SK-N-DZ (cell line): ENCODE results near the gene ICAM2.
"Not testable (repeated sequence)": the region's sequence is repeated elsewhere in the genome, so short reads cannot be mapped to it uniquely, and the experiment has no call there.

Source experiments
- DNase-seq: peaks from one replicate; pipeline ENCODE4 v3.0.0-alpha.2; 2015; ENCODE audit warnings: low spot score

The ICAM2 gene

DNA sequence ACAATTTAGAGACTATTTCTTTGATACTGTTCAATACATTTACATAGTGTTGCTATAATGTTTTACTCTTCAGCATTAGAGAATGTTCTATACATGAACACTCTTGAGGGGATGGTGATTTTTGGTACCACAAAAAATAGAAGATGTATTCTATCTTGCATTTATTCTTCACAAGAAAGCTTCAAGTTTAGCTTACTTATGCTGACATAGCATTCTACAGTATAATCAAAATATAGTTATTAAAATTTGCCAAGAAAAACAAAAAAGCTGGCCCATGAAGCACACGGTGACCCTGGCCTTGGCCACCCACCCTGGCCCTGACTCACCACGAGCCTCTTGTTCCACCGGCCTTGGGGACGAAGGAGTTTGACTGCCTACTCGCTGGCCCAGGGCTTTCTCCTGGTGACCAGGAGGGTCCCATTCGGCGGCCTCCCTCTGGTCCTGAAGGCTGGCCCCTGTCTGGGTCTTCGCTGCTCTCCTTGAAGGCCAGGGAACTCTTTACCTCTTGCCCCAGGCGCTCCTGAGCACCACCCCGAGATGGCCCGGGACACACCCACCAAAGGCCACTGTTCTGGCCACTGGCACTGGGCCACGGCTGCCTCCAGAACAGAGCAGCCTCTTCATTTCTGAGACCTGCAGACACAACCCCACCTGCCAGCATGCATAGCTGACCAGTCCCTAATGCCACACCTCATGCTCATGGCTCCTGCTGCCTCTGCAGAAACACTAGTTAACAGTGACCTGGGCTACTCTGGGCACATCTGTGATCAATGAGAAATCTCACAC lies 22.5 kb upstream of the ICAM2 start:
- DNase-seq = no peak

DNA sequence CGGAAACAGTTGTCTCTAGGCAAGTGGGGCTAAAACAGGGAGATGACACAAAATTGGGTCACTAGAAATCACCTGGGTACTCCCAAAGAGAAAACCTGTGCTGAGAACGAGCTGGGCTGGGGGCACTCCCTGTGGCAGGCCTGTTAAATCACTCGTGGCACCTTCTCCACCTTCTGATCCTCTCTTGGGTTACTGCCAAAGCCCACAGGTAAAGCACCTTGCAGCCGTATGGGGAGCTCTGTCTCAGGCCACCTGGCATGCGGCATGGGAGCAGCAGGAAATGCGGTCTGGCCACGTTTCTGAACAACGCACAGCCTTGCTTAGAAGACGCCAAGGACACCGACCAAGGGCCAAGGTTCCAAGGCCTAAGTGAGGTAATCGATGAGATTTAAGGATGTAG lies 21.5 kb upstream of the ICAM2 start:
- no peak for DNase-seq

DNA sequence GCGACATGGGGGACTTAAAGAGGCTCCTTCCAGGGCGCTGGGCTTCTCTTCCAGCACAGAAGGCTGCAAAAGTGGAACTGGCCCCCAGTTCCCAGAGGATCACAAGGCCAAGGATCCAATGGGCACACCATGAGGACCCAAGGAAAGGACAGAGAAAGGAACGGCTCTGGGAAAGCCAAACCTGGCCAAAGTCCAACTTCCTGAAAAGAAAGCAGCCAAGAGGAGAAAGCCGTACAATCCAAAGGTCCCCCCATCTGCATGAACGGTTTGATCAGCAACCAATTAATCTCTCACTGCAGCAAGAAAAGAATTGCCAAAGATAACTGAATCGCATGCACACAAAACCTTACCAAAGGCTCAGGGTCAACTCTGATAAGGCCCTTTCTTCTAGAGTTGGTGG lies 19.8 kb upstream of the ICAM2 start:
- DNase-seq = no peak

DNA sequence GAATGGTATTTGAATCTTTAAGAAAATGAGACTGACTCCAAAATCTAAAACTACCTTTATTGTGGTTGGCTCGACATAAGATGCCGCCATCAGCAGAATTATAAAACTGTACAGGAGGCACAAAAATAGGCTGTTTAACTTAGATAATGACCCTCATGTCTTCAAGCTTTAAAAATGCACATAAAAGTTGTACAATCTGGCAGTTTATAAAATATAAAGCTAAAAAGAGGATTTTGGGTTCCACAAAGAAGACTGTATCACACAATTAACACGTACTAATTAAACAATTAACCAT lies 18.6 kb upstream of the ICAM2 start:
- no peak for DNase-seq

DNA sequence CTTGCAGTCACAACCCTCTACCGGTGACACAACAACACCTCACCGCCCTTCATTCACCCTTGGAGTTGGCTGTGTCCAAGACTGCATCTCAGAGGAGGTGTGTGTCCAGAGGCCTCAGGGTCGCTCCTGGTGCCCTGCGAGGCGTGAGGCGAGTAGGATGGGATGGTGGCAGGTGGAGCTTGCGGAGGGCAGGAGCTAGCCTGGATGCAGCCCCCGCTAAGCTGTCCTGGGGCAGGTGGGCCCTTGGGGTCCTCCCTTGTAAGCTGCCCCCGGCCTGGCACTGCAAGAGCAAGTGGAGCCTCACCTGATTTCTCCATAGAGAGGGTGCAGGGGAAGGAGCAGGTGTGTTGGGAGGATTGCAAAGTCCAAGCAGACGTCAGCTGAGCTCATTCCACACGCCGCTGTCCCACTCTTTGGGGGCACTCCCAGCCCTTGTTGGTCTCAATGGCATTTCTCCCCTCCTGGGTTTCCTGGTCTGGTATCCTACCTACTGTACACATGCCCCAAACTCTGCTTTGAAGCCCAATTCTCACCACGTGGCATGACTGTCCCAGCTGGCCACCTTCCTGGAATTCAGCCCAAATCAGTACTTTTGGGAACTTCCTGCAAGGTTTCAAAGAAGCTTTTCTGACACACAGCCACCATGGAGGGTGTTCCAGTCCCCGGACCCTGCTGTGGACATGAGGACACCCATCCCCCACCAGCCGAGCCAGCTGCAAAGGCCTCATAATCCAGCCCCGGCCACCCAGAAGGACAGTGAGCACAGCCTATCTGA lies 18.1 kb upstream of the ICAM2 start:
- DNase-seq = no peak

DNA sequence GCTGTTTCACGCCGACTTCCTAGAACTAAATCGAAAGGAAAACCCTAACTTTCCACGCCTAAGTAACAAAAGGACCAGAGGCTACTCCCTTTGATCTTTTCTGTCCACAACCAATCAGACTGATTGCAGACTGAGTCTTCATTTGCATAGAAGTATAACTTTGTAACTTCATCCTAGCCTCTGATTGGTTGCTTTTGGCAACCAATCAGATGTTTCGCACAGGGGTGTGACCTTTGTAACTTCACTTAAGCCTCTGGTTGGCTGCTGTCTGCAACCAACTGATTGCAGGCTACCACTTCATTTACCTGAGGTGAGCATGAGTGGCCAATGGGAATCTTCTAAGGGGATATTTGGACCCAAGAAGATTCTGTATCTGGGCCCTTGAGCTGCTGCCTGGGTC lies 17.4 kb upstream of the ICAM2 start:
- DNase-seq = no peak

DNA sequence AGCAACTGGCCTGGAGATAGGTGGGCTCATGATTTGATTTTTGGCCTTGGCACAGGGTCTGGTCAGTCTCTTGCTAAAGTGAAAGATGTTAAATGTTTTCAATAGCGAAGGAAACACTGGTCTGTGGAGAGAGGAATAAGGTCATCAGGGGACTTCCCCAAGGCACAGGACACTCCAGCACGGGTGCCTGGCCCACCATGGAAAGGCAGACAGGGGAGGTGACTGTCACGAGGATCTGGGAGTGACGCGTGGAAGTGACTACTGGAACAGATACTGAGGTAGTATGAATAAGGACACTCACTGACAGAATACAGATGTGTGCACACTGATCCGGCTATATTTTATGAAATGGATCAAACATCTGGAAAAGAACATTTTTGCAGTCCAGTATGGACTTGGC lies 16.7 kb upstream of the ICAM2 start:
- no peak for DNase-seq

DNA sequence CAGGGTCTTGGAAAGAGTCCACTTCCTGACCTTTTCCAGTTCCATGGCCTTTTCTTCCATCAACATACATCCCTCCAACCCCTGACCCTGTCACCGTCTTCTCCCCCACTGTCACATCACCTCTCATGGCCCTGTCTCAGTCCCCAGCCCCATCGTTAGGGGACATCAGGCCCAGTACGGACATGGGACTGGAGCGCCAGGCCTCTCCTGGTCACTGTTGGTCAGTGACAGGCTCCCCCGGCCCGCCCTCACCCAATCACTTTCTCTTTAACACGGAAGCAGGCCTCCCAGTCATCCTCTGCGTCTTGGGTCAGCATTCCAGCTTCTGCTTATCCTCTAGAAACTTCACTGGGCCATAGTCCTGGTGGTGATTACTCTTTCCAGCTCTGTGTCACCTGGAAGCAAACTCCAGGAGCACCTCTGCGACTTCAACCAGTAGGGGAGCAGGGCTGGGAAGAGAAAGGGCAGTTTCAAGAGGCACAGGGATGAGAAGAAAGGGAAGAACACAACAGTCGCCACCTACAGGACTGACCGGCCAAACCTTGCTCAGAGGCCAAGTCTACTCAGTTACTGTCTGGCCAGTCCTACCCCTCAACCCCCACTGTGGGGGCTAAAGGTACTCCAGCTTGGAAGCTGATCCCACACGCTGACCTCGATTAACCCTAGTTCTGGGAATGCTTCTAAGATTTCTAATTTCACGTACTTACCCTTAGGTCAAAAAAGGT lies 15.9 kb upstream of the ICAM2 start:
- DNase-seq = no peak

DNA sequence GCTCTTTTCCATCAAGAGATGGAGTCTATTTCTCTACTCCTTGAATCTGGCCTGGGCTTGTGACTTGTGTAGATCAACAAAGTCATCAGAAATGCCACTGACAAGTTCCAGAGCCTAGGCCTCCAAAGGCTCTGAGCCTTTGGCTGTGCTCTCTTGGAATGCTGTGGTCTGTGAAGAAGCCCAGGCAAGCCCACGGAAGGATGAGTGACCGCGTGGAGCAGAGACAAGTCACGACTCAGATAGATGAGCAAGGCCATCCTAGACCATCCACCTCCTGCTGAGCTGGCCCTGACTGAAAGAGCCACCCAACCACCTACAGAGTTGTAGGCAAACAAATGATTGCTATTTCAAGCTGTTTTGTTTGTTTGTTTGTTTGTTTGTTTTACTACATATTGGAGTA lies 11.6 kb upstream of the ICAM2 start:
- DNase-seq = no peak

DNA sequence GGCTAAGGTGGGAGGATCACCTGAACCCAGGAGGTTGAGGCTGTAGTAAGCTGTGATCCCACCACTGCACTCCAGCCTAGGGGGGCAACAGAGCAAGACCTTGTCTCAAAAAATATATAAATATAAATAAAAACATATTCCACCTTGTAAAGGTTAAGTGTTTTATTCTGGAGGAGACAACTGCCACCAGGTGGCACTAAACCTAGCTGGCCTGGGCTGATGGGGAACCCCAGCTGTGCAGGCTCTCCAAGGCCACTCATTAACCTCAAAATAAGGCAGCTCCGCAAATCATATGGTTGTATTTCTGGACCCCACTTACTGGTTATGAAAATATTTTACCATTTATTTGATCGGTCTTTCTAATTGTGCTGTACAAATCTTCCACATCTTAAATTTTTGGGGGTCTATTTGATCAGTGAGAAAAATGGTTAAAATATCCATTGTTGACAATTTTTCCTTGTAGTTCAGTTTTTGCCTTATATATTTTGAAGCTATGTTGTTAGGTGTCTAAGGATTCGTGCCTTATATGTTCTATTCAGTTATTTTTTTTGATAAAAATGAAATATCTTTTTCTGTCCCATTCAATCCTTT lies 8.5 kb upstream of the ICAM2 start:
- DNase-seq = peak; percentile 58

DNA sequence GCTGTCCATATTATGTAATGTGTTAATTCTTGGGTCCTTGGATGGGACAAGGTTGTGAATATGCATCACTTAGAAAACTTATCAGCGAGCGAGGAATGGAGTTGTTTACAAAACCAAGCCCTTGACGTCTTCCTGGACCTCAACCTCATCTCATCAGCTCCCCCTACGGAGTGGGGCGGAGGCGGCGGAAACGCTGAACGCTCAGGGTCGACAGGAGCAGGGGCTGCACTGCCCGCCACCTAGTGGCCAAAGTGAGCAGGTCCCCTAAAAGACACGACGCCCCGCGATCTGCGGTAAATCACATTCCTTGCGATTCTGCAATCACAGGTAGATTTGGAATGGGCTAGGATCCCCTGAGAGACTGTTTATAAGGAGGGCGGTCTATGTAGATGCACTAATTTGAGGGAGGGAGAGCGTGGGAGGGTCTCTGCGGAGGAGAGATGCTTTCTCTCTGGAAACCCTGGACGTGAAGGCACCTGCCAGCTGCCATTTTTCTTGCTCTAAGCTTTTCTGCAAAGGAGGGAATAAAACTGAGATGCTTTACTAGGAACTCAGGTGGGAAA lies 5.4 kb upstream of the ICAM2 start:
- peak; percentile 80 for DNase-seq

DNA sequence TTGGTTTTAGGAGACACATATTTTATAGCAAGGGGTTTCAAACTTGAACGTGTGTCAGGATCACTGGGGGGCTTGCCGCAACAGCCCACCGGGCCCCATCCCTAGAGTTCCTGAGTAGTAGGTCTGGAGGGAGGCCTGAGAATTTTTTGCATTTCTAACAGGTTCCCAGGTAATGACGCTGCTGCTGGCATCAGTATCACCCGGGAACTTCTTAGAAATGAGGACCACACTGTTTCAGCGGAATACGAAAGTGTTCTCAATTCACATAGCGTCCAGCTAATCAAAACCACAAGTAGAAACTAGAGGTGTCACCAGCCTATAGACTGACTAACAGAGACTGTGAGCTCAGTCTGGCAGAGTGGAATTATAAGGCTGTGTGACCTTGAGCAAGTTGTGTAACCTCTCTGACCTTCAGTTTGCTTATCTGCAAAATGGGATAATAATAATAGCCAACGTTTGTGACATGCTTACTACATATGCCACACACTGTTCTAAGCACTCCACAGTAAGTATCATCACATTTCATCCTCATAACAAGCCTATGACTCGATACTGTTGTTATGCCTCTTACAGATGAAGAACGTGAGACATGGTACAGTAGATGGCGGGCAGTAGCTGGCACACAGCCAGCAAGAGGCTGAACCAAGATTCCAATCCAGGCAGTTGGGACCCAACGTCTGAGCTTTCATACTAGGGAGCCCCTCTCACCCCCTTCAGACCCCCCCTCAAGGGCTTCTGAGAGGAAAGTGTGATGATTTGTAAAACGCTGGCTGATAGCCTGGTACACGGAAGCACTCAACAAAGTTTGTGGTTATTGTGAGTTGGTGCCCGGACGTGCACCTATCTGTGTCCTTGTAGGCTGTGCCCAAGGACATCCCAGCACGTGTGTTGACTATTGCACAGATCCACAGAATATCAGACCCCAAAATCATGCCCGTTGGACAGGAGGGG lies 4.6 kb upstream of the ICAM2 start:
- no peak for DNase-seq

DNA sequence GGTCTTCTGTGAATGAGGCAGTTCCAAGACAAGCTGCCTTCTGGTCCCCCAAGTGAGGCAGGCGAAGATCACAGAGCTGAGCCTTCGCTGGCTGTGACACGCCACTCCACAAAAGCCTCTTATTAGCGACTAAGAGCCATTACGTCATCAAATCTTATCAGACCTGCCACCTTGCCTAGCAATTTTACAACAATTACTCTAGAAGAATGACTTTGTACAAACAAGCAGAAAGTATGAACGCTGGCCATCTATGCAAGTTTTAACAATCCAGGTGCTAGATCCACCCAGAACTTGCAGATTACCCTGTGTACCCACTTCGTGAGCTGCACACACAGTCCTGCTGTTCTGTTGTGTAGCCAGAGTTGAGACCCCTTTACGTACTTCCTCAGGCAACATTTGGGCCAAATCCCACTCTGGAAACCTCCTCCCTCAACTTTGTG lies 3.8 kb upstream of the ICAM2 start:
- DNase-seq = no peak

DNA sequence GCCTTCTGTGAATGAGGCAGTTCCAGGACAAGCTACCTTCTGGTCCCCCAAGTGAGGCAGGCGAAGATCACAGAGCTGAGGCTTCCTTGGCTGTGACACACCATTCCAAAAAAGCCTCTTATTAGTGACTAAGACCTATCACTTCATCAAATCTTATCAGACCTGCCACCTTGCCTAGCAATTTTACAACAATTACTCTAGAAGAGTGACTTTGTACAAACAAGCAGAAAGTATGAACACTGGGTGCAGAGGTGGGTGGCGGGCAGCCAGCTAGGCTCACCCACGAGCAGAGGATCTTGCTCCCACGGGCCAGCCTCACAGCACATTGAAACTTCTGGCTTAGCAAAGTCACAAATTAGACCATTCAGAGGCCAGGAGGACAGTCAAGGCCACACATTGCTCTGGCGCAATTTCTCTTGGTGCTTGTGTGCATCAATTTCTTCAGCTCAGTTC lies 2.2 kb upstream of the ICAM2 start:
- DNase-seq = no peak

DNA sequence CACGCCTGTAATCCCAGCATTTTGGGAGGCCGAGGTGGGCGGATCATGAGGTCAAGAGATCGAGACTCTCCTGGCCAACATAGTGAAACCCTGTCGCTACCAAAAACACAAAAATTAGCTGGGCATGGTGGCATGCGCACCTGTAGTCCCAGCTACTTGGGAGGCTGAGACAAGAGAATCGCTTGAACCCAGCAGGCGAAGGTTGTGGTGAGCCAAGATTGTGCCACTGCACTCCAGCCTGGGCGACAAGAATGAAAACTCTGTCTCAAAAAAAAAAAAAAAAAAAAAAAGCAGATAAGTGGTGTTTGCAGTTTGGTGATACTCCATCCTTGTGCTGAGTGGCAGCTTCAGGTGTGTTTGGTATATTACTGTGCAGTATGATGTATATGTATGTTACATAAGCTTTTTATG lies 877 bp downstream of the ICAM2 start:
- not testable (repeated sequence) for DNase-seq

DNA sequence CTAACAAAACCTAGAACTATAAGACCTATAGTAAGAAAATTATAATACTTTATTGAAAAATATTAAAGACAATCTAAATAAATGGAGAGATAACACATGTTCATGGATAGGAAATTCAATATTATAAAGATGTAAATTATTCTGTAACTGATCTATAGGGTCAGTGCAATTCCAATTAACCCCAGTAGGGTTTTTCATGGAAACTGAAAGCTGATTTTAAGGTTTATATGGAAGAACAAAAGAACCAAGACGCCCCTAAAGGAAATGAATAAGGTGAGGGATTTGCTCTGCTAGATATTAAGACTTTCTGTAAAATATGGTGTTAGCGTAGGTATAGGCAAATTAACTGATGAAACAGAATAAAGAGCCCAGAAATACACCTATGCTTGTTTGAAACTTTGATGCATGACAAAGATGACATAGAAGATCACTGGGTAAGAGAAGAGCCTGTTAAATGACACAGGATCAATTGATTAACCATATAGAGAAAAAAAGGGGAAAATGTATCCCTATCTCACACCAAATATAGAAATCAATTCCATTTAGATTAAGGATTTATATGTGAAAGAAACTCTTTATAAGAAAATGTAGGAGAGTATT lies 3.0 kb downstream of the ICAM2 start:
- DNase-seq = no peak

DNA sequence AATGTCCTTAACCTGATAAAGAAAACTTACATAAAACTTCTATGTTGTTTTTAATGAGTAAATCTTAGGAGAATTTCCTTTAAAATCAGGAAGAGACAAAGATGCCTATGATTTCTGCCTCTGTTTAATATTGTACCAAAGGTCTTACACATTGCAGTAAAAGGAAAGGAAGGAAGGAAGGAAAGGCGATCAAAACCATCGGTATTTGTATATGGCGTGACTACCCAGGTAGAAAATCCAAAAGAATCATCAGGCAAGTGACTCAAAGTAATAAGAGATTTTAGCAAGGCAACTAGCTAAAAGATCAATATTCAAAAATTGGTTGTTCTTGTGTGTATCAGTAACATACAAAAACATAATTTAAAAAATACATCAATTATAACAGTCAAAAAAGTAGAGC lies 3.5 kb downstream of the ICAM2 start:
- DNase-seq = no peak

DNA sequence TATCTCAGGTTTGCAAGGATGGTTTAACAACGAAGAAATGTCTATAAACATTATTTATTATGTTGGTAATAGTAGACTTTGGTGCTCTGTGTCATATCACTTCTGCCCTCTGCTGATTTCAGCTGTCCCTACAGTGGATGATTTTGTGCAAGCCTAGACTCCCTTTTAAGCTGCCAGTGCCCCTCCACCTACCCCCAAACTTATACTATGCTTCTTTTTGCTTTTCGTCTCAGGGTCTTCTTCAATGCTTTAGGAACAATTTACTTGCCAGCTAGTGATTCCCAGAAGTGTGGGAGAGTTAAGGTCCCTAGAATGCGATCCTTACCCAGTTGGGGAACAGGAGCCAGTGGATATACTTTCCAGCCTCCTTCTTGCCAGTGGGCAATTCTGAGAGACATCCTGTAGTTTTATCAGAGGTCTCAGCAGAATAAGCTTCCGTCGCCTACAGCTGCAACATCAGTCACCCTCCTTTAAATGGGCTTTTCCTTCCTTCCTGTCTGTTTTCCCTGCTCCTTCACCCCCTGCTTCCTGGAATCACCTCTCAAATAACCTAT lies 4.1 kb downstream of the ICAM2 start:
- no peak for DNase-seq

DNA sequence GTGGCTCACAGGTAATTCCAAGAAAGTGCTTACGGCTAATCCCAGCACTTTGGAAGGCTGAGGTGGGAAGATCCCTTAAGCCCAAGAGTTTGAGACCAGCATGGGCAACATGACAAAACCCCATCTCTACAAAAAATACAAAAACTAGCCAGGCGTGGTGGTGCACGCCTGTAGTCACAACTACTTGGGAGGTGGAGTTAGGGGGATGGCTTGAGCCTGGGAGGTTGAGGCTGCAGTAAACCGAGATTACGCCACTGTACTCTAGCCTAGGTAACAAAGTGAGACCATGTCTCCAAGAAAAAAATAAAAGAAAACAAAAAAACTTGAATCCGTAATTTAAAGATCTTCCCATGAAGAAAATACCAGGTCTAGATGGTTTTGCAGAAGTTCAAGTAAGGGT lies 5.0 kb downstream of the ICAM2 start:
- no peak for DNase-seq
